Activated naive CD8-positive, alpha-beta T cell treated with anti-CD3 and anti-CD28 coated beads, Interleukin-2, amount 10 ng/mL, durations not matched to agents 7 days and 5 days (primary cell): Measurements from ENCODE around the gene AFAP1L1. TPM values are rescaled to one million over a fixed set of nuclear protein-coding genes. Genes with fewer than 3 reads are reported as not detected.

Experiments
- total RNA-seq, 2 experiments: library from RNA; stranded (reverse); gene quantifications; one replicate each; pipeline ENCODE4 v1.2.3, GENCODE V29; 2021

AFAP1L1 gene
- total RNA-seq, 2 experiments from 2014 or later = 0.09 to 0.17 TPM

Other genes with a start within 250 kb of the AFAP1L1 start
- gene SH3TC2, start 208.8 kb upstream of the AFAP1L1 start, total RNA-seq = not detected
- not detected for gene ABLIM3, start 130.4 kb upstream of the AFAP1L1 start, total RNA-seq
- gene GRPEL2, start 73.6 kb downstream of the AFAP1L1 start, total RNA-seq = 10 to 100 TPM; 26.1 to 29.7 TPM
- gene PCYOX1L, start 86.2 kb downstream of the AFAP1L1 start, total RNA-seq = 10 to 100 TPM; 32.4 to 35.7 TPM
- not detected for gene IL17B, start 107.4 kb downstream of the AFAP1L1 start, total RNA-seq